ENCODE data around the gene FBXW4. TPM values are rescaled to one million over a fixed set of nuclear protein-coding genes. Genes with fewer than 3 reads are reported as not detected.

FBXW4 gene
- total and polyA plus RNA-seq, 9 of the 15 experiments (the other 6 are each of a cell fraction or from before 2014, with no cell fraction given): 1.0 to 10.6 (median 5.4) TPM

DNA sequence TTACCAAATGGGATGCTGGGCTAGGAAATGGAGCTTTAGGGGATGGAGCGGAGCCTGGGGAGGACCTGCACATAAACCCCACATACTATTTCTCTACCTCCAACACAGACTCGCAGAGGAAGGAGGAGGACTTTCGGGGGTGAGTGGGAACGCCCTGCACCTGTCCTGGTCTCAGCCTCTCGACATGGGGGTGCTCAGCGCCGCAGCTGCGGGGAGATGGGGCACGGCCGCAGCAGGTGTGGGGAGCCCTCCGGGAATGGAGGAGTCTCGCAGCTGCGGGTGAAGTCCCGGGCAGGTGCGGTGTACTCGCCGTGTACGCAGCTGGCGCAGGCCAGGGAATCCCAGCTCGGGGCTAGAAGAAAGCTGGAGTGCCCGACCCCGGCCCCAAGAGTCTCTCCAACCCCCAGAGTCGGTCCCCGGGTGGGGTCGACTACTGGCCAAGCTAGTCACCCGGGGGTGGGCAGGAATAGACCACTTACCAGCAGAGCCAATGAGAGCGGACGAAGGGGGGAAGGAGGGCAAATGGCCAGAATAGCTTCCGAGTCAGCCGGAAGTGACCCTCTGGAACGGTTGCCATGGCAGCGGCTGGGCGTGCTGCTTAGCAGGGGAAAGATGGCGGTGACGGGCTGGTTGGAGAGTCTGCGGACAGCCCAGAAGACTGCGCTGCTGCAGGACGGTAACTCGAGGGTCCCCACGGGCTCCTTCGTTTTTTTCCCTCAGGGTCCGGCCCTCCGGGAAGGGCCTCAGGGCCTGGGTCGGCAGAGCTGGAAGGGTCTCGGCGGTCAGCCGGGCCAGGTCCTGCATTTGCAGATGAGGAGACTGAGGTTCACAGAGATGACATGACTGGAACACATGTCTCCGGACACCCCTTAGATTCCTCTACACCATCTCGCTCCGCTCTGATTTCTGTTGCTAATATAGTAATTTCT, 107.0 kb downstream of the FBXW4 start, which contains the start of the genes DPCD and POLL:
Gene DPCD, plus strand, starts transcription at position 597 of the 929 bp plus-strand sequence. Its CDS starts 16 bp downstream, at position 613.
Gene POLL, minus strand, starts transcription at position 533 of the 929 bp plus-strand sequence. CDS start 897 bp downstream, outside the sequence.
- Histone ChIP-seq H3K9me1 (ENCODE audit: control insufficient read depth, insufficient read depth, low read length) (no peaks in the 10 kb centered on the region), H3K79me2 (ENCODE audit: control insufficient read depth, insufficient read depth, low read length) (peaks cover 15% of the 10 kb centered on the region), H3K4me3 (peak within 1 kb of the TSS; percentile 86), H4K20me1 (replicated peaks; ENCODE audit: control insufficient read depth, insufficient read depth, low read length) (no peaks in the 10 kb centered on the region), H3K27me3 (ENCODE audit: control insufficient read depth in 2 of 2, insufficient read depth in 2 of 2, low read length in 2 of 2) (no peaks in the 10 kb centered on the region), H3K36me3 (ENCODE audit: control insufficient read depth, insufficient read depth, low read length) (peaks cover 22% of the 10 kb centered on the region; the same call in 2 of the 3 replicates), H3K9ac (ENCODE audit: insufficient read depth in 1 of 2, low read depth in 2 of 2, low read length in 2 of 2) (peak within 1 kb of the TSS; percentile 84 to 93), H3K4me2 (ENCODE audit: insufficient read depth, low read length) (peak within 1 kb of the TSS; percentile 93), H3K9me3 (replicated peaks; ENCODE audit: control insufficient read depth, insufficient read depth, low read depth, low read length) (no peaks in the 10 kb centered on the region), H2AFZ (ENCODE audit: low read depth, low read length) (peak within 1 kb of the TSS; percentile 89), H3K4me1 (replicated peaks in 1 of 2; ENCODE audit: control insufficient read depth in 2 of 2, insufficient read depth in 2 of 2, low read length in 2 of 2) (peaks cover 2 to 11% of the 10 kb centered on the region in 2 experiments; a peak in 2 of 5 replicates), H3K27ac (ENCODE audit: extremely low read depth, low read depth, low read length) (peak within 1 kb of the TSS; percentile 60)
- FAIRE-seq: peak; percentile 98
- intact Hi-C loops (cut with micrococcal nuclease) (no loop called here), in situ Hi-C loops (cut with MboI) (no loop called here)
- BruUV-seq (replicated peaks): TSS peak; percentile 61
- ChIA-PET POLR2A (interaction anchor here (0.6 to 1.8 kb wide), 5 partner anchors 9 to 575 kb away, joined by 3 to 5 read pairs (median 4); no protein-coding TSS in a partner anchor), CTCF (ENCODE audit: low intra/inter-chr PET ratio) (no interaction called here)
- peak; percentile 88 to 95 (median 90) for DNase-seq (ENCODE audit: extremely low read depth in 1 of 4, low spot score in 3 of 4)
- WGBS (ENCODE audit: insufficient coverage, low coverage, missing lambda C conversion rate): 1% methylated on average over 36 of the region's 50 CpGs
- peak; percentile 98 for ATAC-seq
- no peak for TF ChIP-seq FOXJ2 (tag; IDR thresholded peaks at IDR 0.05)
- 0 out of 2 replicates have a peak, but pooled peaks have one; percentile 35 for TF ChIP-seq MTA3 (IDR thresholded peaks at IDR 0.05; ENCODE audit: borderline replicate concordance)
- no peak for TF ChIP-seq TEAD2 (tag; IDR thresholded peaks at IDR 0.05)
- TF ChIP-seq HMGN3 (IDR thresholded peaks at IDR 0.05; ENCODE audit: borderline replicate concordance, extremely low read depth, insufficient read length, low read depth, low read length): peak; percentile 43
- no peak for TF ChIP-seq PML (IDR thresholded peaks at IDR 0.05; ENCODE audit: low read length)
- TF ChIP-seq CREM (IDR thresholded peaks at IDR 0.05; ENCODE audit: low read depth): peak; percentile 47
- TF ChIP-seq SAP30 (IDR thresholded peaks at IDR 0.05; ENCODE audit: borderline replicate concordance, insufficient read depth, low read depth, low read length, poor library complexity, severe bottlenecking): peak; percentile 93
- no peak for TF ChIP-seq DNMT1 (IDR thresholded peaks at IDR 0.05)
- TF ChIP-seq, protein P1, sequence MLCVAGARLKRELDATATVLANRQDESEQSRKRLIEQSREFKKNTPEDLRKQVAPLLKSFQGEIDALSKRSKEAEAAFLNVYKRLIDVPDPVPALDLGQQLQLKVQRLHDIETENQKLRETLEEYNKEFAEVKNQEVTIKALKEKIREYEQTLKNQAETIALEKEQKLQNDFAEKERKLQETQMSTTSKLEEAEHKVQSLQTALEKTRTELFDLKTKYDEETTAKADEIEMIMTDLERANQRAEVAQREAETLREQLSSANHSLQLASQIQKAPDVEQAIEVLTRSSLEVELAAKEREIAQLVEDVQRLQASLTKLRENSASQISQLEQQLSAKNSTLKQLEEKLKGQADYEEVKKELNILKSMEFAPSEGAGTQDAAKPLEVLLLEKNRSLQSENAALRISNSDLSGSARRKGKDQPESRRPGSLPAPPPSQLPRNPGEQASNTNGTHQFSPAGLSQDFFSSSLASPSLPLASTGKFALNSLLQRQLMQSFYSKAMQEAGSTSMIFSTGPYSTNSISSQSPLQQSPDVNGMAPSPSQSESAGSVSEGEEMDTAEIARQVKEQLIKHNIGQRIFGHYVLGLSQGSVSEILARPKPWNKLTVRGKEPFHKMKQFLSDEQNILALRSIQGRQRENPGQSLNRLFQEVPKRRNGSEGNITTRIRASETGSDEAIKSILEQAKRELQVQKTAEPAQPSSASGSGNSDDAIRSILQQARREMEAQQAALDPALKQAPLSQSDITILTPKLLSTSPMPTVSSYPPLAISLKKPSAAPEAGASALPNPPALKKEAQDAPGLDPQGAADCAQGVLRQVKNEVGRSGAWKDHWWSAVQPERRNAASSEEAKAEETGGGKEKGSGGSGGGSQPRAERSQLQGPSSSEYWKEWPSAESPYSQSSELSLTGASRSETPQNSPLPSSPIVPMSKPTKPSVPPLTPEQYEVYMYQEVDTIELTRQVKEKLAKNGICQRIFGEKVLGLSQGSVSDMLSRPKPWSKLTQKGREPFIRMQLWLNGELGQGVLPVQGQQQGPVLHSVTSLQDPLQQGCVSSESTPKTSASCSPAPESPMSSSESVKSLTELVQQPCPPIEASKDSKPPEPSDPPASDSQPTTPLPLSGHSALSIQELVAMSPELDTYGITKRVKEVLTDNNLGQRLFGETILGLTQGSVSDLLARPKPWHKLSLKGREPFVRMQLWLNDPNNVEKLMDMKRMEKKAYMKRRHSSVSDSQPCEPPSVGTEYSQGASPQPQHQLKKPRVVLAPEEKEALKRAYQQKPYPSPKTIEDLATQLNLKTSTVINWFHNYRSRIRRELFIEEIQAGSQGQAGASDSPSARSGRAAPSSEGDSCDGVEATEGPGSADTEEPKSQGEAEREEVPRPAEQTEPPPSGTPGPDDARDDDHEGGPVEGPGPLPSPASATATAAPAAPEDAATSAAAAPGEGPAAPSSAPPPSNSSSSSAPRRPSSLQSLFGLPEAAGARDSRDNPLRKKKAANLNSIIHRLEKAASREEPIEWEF (CRISPR knock-in tag; IDR thresholded peaks at IDR 0.05): no peak
- peak; percentile 97 for TF ChIP-seq GABPA (tag; conservative IDR thresholded peaks at IDR 0.05; ENCODE audit: low read depth)
- TF ChIP-seq KDM1A (IDR thresholded peaks at IDR 0.05): peak in 1 of 2 experiments; percentile 72; a peak in 1 of 4 replicates
- no peak for TF ChIP-seq NR1H2 (CRISPR knock-in tag; IDR thresholded peaks at IDR 0.05)
- TF ChIP-seq KLF10 (CRISPR knock-in tag; IDR thresholded peaks at IDR 0.05): no peak
- TF ChIP-seq, protein P2, sequence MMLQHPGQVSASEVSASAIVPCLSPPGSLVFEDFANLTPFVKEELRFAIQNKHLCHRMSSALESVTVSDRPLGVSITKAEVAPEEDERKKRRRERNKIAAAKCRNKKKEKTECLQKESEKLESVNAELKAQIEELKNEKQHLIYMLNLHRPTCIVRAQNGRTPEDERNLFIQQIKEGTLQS (IDR thresholded peaks at IDR 0.05): no peak
- TF ChIP-seq, protein P2 (CRISPR knock-in tag; conservative IDR thresholded peaks at IDR 0.05): no peak

Measured in K562 (cell line).